Middle frontal gyrus (tissue), 1 donor: ENCODE results near the gene FAM24A.

Experiments used
- DNase-seq: peaks from one replicate; pipeline ENCODE4 v3.0.0-alpha.2; 2015; ENCODE audit warnings: low spot score; ENCODE audit errors: extremely low spot score

The FAM24A gene

GRCh38 chr10:122930140-122930539 is 19.7 kb downstream of the FAM24A start:
- DNase-seq = no peak

GRCh38 chr10:122931088-122931906 is 20.9 kb downstream of the FAM24A start:
- no peak for DNase-seq

- no peak for DNase-seq
Observed at GRCh38 chr10:122939133-122939855, 28.9 kb downstream of the FAM24A start.

DNA sequence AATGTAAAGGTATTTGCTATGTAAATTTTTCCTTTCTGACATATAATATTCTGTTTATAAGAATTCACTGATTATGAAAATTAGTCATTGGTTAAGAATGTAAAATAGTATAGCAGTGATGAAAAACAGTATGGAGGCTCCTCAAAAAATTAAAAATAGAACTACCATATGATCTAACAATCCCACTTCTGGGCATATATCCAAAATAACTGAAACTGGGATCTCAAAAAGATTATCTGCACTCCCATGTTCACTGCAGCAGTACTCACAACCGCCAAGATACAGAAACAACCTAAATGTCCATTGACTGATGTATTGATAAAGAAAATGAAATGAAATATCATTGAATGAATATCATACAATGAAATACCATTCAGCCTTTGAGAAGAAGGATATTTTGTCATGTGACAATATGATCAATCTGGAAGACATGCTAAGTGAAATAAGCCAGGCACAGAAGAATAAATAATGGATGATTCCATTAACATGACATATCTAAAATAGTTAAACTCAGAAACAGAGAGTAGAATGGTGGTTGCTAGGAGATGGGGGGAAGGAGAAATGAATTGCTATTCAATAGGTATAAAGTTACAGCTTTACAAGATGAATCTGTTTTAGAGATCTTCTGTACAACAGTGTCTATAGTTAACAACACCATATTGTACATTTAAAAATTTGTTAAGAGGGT is 29.6 kb downstream of the FAM24A start:
- DNase-seq = no peak

- DNase-seq = no peak
Observed at GRCh38 chr10:122949296-122949695, 38.9 kb downstream of the FAM24A start.

DNA sequence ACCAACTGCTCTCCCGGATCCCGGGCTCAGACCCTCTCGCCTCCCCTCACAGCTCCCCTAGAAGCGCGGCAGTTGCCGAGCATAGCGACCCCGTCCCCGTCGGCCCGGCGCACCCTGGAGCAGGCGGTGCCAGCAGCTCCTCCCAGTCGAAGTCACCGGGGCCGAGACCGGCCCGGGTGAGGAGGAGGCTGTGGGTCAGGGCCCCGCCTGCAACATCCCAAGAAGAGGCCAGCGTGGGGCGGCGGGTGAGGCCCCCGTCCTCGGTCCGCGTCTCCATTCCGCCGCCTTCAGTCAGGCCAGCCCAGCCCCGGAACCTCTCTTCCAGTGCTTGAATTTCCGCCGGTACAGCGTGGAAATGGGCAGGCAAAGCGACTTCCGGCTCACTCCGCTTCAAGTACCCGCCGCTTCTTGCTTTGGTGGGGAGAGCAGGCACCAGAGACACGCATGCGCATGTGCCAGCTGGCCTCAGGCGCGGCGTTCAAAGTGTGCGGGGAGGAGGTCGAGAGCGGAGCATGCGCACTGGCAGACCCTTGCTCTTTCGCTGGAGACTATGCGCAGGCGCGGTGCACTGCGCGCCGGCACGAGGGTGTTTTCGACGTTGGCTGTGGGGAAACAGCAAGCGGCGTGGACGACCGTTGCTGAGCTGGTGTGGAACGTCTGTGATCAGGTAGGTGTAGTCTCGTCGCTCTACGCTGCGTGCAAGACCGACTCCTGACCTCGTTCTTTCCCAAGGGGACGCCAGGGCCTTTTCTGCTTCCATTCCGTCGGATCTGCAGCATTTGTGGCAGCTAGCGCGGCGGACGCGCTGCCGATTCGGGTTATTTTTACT is 43.7 kb downstream of the FAM24A start, which contains the start of gene C10orf88:
TSS of gene C10orf88 (minus strand) at position 326 of the 829 bp plus-strand sequence. CDS start at position 277, 49 bp downstream.
- peak; percentile 96 for DNase-seq

DNA sequence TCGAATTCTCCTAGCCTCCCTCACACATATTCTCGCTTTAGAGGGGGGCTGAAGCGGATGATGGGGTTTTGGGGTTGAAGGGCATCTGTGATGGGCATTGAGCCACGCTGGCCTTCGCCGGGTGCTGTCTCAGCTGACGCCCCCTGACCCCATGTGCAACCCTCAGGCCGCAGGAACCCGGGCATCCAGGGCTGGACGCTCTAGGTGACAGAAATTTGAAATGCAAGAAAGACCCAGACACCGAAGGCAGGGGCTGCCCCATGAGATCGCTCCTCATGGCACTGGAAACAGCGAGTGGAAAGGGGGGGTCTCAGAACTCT is 44.3 kb downstream of the FAM24A start:
- no peak for DNase-seq

GRCh38 chr10:122955892-122956291 is 45.5 kb downstream of the FAM24A start:
- DNase-seq = no peak

DNA sequence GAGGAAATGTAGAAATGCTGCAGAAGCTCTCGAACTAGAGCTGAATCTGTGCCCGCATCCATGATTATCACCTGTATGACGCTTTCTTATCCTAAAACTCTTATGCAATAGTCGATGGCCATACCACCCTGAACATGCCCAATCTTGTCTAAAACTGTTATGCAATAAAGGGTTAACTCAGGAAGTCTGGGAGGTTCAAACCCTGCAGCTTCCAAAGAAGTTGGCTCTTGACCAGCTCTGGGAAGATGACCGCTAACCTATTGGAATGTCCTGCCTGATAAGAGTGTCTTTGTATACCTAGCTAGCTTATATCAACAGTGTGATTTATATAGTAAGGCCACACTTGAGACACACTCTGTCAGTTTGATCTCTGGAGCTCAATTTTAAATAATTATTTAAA is 47.1 kb downstream of the FAM24A start:
- DNase-seq = no peak

- DNase-seq = no peak
Observed at GRCh38 chr10:122962405-122962804, 52.0 kb downstream of the FAM24A start.
